Medulla oblongata (tissue), 1 donor: Measurements from ENCODE around the gene FRMD3.

Experiments
- DNase-seq: peaks from one replicate; pipeline ENCODE4 v3.0.0-alpha.2; 2015; ENCODE audit errors: extremely low spot score

The FRMD3 gene

GRCh38 chr9:83473488-83473971 lies 64.7 kb downstream of the FRMD3 start:
- no peak for DNase-seq

- no peak for DNase-seq
These were observed 65.4 kb downstream of the FRMD3 start for GRCh38 chr9:83472764-83473163.

GRCh38 chr9:83472221-83472665 lies 66.0 kb downstream of the FRMD3 start:
- no peak for DNase-seq

GRCh38 chr9:83471241-83471640 lies 67.0 kb downstream of the FRMD3 start:
- no peak for DNase-seq

- DNase-seq, result no peak
These were observed 68.5 kb downstream of the FRMD3 start for GRCh38 chr9:83469722-83470121.

GRCh38 chr9:83468821-83469220 lies 69.4 kb downstream of the FRMD3 start:
- DNase-seq, result no peak

- no peak for DNase-seq
These were observed 71.3 kb downstream of the FRMD3 start for GRCh38 chr9:83466877-83467276.

GRCh38 chr9:83466351-83466750 lies 71.8 kb downstream of the FRMD3 start:
- DNase-seq, result no peak

- DNase-seq, result no peak
These were observed 78.4 kb downstream of the FRMD3 start for GRCh38 chr9:83459830-83460229.

- no peak for DNase-seq
These were observed 79.7 kb downstream of the FRMD3 start for GRCh38 chr9:83458530-83458929.

- no peak for DNase-seq
These were observed 81.2 kb downstream of the FRMD3 start for GRCh38 chr9:83457005-83457404.

- no peak for DNase-seq
These were observed 82.0 kb downstream of the FRMD3 start for GRCh38 chr9:83456226-83456625.

- DNase-seq, result no peak
These were observed 84.1 kb downstream of the FRMD3 start for GRCh38 chr9:83454076-83454475.

- DNase-seq, result no peak
These were observed 86.9 kb downstream of the FRMD3 start for GRCh38 chr9:83451308-83451707.

GRCh38 chr9:83449983-83450382 lies 88.2 kb downstream of the FRMD3 start:
- no peak for DNase-seq

- DNase-seq, result no peak
These were observed 89.0 kb downstream of the FRMD3 start for GRCh38 chr9:83449166-83449565.

- no peak for DNase-seq
These were observed 89.6 kb downstream of the FRMD3 start for GRCh38 chr9:83448626-83449025.

- DNase-seq, result no peak
These were observed 90.8 kb downstream of the FRMD3 start for GRCh38 chr9:83447351-83447750.

- DNase-seq, result no peak
These were observed 92.4 kb downstream of the FRMD3 start for GRCh38 chr9:83445703-83446265.

GRCh38 chr9:83444110-83444509 lies 94.1 kb downstream of the FRMD3 start:
- DNase-seq, result no peak

GRCh38 chr9:83441390-83441789 lies 96.8 kb downstream of the FRMD3 start:
- no peak for DNase-seq

GRCh38 chr9:83440641-83441040 lies 97.6 kb downstream of the FRMD3 start:
- no peak for DNase-seq

GRCh38 chr9:83435301-83435700 lies 102.9 kb downstream of the FRMD3 start:
- DNase-seq, result no peak

GRCh38 chr9:83434254-83434653 lies 103.9 kb downstream of the FRMD3 start:
- DNase-seq, result no peak
